HFF-Myc (cell line): ENCODE results near the gene KCNK15.

Source experiments
- DNase-seq: peaks from one replicate; pipeline ENCODE4 v3.0.0-alpha.2; 2011; ENCODE audit warnings: low read depth; ENCODE audit errors: extremely low read depth
- H3K4me3 ChIP-seq: replicated peaks from 2 replicates; pipeline ENCODE4 v1.5.1; 2011; ENCODE audit warnings: low read depth, mild to moderate bottlenecking, control low read depth, low read length
- TF ChIP-seq, protein P1 (sequence below): IDR thresholded peaks from 2 replicates; pipeline ENCODE4 v1.5.1; 2012; ENCODE audit warnings: mild to moderate bottlenecking, low read depth, low read length, control low read depth; ENCODE audit errors: missing control alignments

KCNK15 gene

DNA sequence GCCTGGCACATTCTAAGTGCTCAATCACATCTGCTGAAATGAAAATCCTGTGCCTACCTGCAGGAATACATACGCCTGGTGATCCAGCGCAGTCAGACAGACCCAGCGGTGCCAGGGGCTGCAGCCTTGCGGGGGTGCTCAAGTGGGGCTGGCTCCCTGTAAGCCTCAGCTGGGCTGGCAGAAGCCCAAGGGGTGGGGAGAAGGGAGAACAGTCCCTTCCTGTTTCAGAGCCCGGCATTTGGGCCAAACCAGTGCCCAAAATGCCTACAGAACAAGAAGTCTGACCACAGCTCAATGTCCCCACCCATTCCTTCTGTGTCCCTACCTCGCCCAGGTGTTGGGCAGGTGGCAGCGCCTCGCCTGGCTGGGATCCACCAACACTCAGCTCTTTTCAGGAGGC is 22.6 kb downstream of the KCNK15 start:
- TF ChIP-seq, protein P1, sequence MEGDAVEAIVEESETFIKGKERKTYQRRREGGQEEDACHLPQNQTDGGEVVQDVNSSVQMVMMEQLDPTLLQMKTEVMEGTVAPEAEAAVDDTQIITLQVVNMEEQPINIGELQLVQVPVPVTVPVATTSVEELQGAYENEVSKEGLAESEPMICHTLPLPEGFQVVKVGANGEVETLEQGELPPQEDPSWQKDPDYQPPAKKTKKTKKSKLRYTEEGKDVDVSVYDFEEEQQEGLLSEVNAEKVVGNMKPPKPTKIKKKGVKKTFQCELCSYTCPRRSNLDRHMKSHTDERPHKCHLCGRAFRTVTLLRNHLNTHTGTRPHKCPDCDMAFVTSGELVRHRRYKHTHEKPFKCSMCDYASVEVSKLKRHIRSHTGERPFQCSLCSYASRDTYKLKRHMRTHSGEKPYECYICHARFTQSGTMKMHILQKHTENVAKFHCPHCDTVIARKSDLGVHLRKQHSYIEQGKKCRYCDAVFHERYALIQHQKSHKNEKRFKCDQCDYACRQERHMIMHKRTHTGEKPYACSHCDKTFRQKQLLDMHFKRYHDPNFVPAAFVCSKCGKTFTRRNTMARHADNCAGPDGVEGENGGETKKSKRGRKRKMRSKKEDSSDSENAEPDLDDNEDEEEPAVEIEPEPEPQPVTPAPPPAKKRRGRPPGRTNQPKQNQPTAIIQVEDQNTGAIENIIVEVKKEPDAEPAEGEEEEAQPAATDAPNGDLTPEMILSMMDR: no peak
- no peak for DNase-seq
- no peak overlapping the region for H3K4me3 ChIP-seq

DNA sequence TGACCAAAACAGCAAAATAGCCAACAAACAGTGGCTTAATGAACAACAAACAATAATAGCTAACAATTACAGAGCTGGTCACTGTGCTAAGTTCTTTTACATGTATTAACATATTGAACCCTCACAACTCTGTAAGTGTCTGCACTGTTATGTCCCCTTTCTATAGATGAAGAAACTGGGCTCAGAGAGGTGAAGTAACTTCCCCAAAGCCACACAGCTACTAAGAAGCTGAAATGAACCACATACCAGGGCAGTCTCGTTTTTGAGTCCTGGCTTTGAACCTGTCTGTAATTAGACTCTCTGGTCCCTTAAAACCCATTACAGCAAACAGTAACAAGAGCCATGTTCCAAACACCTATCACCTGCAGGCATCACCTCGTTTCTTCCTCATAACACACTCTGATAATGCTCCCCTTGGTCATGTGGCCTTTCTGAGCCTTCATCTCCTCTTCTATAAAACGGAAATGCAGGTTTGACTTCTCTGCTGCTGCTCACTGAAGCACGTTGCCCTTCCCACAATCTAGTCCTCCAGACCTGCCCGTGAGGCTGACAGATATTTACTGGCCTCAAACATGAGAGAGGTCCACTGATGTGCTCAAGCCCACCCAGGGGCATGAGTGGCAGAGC is 23.3 kb downstream of the KCNK15 start:
- H3K4me3 ChIP-seq: no peak overlapping the region
- TF ChIP-seq, protein P1: no peak

DNA sequence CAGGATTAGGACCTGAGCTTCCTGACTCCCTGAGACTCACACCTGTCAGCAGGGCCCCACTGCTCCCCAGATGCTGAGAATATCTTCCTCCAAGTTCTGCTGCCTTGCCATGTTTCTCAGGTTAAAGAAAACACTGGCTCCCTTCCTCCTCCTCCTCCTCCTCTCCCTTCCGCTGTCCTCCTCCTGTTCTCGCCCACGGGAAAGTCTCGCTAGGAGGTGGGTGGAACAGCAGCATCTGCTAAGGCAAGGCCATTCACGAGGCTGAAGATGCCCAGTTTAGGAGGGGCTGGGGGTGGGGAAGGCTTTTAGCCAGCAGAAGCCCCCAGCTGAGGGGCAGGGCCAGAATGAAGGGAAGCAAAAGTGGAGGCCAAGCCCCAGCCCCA is 23.8 kb downstream of the KCNK15 start:
- TF ChIP-seq, protein P1: no peak
- no peak overlapping the region for H3K4me3 ChIP-seq
- no peak for DNase-seq

More for the DNA sequence above, 23.3 kb downstream of the KCNK15 start:
- no peak for DNase-seq

DNA sequence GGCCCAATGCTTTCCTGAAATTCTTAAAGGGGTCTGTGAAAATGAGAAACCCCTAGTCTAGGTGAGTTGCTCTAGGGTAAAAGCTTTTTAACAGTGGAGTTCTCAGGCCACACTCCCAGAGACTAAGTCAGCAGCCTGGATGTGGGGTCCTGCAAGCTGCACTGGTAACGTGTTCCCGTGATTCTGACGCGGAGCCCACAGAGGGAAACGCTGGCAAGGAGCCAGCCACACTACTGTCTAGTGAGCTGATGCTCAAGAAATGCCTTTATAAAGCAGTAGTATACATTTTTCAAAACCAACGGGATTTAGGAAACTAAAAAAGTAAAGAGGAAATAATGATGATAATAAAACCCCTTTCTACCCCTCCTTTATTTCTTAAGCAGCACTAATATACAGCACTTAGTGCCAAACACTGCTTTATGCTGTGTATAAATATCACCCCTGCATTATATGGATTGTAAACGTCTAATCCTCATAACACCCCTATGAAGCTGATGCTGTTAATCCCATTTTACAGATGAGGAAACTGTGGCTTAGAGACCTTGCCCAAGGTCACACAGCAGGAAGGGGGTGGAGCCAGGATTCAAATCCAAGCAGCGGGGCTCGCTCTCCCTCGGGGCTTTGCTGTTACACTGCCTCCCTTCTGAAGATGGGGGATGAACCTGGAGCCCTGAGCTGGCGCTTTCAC is 25.0 kb downstream of the KCNK15 start:
- no peak overlapping the region for H3K4me3 ChIP-seq
- no peak for DNase-seq
- TF ChIP-seq, protein P1: no peak

DNA sequence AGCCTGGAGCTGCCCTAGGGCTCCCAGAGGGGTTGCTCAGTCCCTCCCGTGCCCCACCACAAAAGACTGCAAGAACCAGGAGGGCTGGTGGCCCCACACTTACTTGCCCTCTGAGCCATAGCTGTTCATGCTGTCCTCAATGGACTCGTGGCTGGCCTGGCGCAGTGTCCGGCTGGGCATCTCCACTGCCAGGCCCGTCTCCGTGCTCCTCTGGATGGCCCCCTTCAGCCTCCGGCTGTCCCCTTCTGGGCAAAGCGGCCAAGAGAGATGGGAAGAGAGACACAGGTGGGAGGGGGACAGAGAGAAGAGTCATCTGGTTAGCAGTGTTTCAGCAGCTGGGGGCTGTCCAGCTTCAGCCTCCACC is 25.5 kb downstream of the KCNK15 start:
- no peak for DNase-seq
- TF ChIP-seq, protein P1: no peak
- no peak overlapping the region for H3K4me3 ChIP-seq

DNA sequence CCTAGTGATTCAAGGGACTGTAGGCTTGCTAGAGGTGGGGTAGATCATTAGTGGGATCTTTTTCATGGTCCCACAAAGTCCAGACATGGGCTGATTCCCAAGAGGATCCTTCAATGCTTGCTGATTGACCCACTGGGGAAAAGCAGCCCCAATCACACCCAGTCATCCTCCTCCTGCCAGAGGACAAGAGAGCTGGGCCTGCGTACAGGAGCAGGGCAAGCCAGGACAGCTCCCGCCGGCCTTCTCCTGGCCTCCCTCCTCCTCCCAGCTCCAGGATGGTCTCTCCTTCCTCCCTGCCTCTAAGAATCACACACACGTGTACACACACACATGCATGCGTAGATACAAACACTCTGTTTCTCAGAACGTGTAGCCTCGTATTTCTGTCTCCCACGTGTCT is 27.0 kb downstream of the KCNK15 start:
- no peak for DNase-seq
- TF ChIP-seq, protein P1: no peak
- H3K4me3 ChIP-seq: no peak overlapping the region
